NB4 (cell line): ENCODE data around the gene ERI3.

Experiments used
- DNase-seq: peaks from one replicate; pipeline ENCODE4 v3.0.0; 2010; ENCODE audit warnings: low read depth
- H3K4me3 ChIP-seq: one replicate; pipeline ENCODE4 v1.5.1; 2011; ENCODE audit warnings: mild to moderate bottlenecking, low read depth, low read length, moderate library complexity
- MYC ChIP-seq: IDR thresholded peaks from 2 replicates; pipeline ENCODE4 v1.6.1; 2011; ENCODE audit warnings: low read depth, low read length
- POLR2A ChIP-seq: IDR thresholded peaks from 2 replicates; pipeline ENCODE4 v1.6.1; 2011; ENCODE audit warnings: mild to moderate bottlenecking; ENCODE audit not compliant: insufficient read length; ENCODE audit errors: extremely low read depth
- TF ChIP-seq, protein P1 (sequence below): IDR thresholded peaks from 2 replicates; pipeline ENCODE4 v1.6.1; 2011; ENCODE audit warnings: low read depth, low read length
- TF ChIP-seq, protein P2 (sequence below): IDR thresholded peaks from one replicate; pipeline ENCODE4 v1.5.1; 2012; ENCODE audit warnings: low read depth, low read length

Gene ERI3

DNA sequence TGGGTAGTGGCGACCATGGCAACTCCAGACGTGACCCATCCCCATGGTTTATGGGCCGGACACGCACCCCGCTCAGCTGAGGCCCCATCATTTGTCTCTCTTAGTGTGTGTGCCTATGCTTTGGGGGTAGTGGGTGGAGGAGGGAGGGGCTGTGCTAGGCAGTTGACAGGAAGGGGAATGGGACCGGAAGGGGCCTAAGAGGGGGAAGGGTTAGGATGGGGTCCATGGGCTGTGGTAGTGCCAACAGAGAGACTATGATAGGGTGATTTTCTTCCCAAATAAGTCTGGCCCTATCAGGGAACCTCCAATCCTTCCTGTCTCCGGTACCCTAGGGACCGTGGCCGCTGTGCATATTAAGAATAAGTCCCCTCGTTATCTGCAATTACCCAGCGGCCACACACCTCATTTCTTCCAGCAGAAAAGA is 131.9 kb downstream of the ERI3 start:
- H3K4me3 ChIP-seq, result no peak overlapping the region
- DNase-seq, result no peak
- TF ChIP-seq, protein P1, sequence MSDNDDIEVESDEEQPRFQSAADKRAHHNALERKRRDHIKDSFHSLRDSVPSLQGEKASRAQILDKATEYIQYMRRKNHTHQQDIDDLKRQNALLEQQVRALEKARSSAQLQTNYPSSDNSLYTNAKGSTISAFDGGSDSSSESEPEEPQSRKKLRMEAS, result no peak
- TF ChIP-seq, protein P2, sequence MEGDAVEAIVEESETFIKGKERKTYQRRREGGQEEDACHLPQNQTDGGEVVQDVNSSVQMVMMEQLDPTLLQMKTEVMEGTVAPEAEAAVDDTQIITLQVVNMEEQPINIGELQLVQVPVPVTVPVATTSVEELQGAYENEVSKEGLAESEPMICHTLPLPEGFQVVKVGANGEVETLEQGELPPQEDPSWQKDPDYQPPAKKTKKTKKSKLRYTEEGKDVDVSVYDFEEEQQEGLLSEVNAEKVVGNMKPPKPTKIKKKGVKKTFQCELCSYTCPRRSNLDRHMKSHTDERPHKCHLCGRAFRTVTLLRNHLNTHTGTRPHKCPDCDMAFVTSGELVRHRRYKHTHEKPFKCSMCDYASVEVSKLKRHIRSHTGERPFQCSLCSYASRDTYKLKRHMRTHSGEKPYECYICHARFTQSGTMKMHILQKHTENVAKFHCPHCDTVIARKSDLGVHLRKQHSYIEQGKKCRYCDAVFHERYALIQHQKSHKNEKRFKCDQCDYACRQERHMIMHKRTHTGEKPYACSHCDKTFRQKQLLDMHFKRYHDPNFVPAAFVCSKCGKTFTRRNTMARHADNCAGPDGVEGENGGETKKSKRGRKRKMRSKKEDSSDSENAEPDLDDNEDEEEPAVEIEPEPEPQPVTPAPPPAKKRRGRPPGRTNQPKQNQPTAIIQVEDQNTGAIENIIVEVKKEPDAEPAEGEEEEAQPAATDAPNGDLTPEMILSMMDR, result no peak
- TF ChIP-seq POLR2A (no peak), MYC (no peak)

DNA sequence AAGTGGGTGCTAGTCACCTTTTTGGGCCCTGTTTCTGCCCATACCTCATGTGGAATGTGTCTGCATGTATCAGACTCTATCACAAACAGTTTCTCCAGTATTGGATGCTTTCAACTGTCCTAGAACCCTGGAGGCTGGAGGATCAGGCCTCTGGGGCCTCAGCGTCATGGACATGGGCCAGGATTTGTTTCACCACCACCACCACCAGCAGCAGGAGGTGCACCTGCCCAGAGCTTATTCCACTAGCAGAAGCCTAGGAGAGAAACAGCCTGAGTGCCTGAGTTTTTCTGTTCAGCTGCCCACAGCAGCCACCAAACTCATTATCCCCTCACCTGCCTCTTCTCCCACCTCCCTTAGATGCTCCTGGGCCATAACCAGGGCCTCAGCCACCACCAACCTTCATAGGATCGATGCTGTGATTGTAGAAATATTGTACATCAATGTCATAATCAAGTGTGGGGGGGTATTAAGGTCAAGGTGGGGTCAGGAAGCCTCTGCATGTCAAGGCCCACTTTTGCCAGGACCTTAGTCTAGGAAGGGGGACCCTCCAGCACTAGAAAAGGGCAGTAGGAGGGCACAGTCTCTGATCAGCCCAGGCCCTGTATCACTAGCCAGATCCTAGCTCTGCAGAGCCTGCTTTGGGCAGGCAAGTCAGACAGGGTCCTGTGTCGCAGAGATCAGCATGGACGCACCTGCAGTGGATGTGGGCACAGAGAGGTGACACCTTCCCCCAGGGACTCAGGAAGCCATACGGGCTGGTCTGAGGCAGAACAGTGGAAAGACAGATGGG is 132.5 kb downstream of the ERI3 start:
- H3K4me3 ChIP-seq, result no peak overlapping the region
- TF ChIP-seq MYC (no peak), POLR2A (no peak)
- TF ChIP-seq, protein P1, result no peak
- TF ChIP-seq, protein P2, result no peak
- DNase-seq, result no peak

DNA sequence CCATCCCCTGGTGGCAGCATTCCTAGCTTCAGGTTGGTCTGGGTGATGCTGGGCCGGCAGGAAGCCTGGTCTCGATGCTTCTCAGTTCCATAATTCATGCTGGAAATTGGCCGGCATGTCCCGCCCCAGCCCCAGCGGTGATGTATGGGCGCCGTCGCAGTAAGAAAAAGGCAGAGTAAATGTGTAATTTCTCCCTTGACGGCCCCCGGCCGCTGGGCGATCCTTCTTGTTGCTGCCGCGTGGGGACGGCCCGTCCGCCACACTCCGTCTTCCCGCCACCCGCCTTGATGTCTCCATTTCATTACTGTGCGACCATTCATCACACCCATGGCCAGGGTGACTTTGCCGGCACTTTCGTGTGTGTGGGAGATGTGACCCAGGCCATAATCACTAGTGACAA is 133.3 kb downstream of the ERI3 start:
- H3K4me3 ChIP-seq, result no peak overlapping the region
- TF ChIP-seq, protein P1, result no peak
- TF ChIP-seq, protein P2, result no peak
- no peak for DNase-seq

DNA sequence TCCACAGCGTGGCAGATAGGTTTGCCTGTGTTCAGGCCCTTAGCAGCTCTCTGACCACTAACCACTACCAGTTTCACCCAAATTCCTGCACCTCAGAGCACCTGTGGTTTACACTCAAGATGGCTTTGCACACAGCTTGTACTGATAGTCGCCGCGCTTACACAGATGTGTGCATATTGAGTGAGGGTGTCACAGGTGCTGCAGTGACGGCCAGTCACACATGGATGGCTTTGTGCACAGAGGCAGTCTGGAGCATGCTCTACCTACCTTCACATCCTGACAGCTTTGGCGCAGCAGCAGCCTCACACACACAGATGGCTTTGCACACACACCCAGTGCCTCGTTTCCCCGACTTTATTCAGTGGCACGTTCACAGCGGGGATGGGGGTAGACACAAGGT is 134.3 kb downstream of the ERI3 start:
- TF ChIP-seq, protein P2, result no peak
- TF ChIP-seq POLR2A (no peak), MYC (no peak)
- TF ChIP-seq, protein P1, result no peak
- no peak for DNase-seq
- no peak overlapping the region for H3K4me3 ChIP-seq

DNA sequence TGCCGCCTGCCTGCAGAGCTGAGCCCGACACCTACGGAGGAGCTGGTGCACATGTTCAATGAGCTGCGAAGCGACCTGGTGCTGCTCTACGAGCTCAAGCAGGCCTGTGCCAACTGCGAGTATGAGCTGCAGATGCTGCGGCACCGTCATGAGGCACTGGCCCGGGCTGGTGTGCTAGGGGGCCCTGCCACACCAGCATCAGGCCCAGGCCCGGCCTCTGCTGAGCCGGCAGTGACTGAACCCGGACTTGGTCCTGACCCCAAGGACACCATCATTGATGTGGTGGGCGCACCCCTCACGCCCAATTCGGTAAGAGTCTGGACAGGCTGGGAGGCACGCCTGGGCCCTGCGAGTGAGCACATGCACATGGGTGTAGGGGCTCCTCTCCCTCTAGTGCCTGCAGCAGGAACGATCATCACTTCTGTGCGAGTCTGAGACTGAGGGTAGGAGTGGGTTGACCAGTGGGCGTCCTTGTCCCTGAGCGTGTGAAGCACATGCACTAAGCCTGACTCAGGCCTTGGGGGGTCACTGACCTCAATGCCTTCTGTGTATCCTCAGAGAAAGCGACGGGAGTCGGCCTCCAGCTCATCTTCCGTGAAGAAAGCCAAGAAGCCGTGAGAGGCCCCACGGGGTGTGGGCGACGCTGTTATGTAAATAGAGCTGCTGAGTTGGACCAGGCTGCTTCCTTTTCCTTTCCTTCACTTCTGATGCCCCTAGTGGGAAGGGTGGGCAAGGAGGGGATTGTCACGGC is 134.9 kb downstream of the ERI3 start:
- TF ChIP-seq, protein P1, result no peak
- no peak for TF ChIP-seq MYC
- TF ChIP-seq, protein P2, result no peak
- no peak for TF ChIP-seq POLR2A
- DNase-seq, result no peak
- H3K4me3 ChIP-seq, result no peak overlapping the region
